HG03064 (cell line): ENCODE measurements around the gene ANKRD18B.
"Not testable (repeated sequence)": the region's sequence is repeated elsewhere in the genome, so short reads cannot be mapped to it uniquely, and the experiment has no call there.

ENCODE experiments used
- ATAC-seq: cut with Tn5 transposase; IDR thresholded peaks from one replicate; pipeline ENCODE4 v1.9.1; 2021; ENCODE audit warnings: low read depth; ENCODE audit not compliant: unreplicated experiment

ANKRD18B gene

DNA sequence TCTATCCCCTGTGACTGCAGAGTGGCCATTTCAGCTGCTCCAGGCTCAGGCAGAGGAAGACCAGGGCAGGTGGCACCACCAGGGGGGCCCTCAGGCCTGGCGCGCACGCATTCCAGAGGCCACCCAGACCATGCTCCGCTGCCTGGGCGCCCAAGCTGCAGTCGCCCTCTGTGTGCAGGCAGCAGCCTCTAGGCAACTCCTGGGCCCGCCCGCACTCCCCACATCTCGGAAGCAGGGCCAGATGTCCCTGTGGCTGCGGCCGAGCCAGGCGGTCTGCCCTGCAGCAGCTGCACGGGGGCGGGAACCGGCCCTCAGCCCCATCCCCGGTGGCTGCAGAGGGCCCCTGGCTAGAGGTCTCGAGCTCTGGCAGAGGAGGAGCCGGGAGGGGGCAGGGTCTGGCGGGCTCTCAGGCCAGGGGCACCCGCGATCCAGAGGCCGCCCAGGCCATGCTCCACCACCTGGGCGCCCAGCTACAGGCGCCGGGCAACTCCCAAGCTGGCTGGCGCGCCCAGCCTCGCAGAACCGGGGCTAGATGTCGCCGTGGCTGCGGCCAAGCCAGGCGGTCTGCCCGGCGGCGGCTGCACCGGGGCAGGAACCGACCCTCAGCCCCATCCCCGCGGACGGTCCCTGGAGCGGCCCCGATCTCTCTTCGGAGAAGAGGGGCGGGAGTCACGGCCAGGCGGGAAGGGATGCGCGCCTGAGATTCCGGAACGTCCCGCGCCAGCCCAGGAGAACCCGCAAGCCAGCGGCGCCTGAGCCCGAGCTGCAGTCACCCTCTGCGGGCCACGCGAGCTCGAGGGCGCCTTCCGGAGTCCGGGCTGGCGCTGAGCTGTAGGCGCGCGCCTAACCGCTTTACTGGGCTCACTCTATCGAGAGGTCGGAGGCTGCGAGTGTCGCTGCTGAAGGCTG lies at the start of gene ANKRD18B:
TSS of gene ANKRD18B (plus strand) at position 855 of the 909 bp plus-strand sequence. CDS start 239 bp downstream, outside the sequence.
- not testable (repeated sequence) for ATAC-seq

DNA sequence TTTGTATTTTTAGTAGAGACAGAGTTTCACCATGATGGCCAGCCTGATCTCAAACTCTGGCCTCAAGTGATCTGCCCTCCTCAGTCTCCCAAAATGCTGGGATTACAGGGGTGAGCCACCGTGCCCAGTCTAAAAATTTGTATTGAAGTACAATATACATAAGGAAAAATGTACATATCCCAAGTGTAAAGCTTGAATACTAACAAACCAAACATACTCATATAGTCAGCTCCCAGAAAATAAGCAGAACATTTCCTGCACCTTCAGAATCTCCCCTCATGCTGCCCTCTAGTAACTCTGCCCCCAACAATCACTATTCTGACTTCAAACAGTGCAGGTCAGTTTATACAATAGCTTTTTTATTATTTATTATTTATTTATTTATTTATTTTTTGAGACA lies 48.7 kb upstream of the ANKRD18B start:
- no peak for ATAC-seq

DNA sequence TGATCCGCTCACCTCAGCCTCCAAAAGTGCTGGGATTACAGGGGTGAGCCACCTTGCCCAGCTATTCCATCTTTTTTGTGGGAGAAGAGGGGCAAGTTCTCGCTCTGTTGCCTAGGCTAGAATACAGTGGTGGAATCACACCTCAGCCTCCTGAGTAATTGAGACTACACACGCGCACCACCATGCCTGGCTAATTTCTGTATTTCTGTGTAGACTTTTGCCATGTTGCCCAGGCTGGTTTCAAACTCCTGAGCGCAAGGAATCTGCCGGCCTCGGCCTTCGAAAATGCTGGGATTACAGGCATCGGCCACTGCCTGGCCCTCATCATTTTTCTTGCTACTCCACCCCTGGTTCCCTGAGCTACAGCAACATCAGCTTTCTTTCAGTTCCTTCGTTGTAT lies 47.5 kb upstream of the ANKRD18B start:
- no peak for ATAC-seq

DNA sequence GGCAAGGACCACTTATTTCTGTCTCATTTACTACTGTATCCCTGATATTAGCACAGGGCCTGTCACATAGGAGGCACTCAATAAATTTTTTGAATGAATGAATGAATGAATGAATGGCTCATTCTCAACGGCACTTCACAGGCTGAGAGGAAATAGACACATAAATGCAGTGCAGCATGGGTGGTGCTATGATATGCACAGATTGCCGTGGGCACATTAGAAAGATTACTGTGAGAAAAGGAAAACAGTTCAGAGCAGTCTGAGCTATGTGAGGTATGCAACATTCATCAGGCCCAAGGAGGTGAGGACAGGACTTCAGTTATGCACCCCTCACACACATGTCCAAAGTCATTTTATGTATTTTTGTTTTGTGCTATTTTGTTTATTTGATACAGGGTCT lies 43.9 kb upstream of the ANKRD18B start:
- ATAC-seq, result no peak

DNA sequence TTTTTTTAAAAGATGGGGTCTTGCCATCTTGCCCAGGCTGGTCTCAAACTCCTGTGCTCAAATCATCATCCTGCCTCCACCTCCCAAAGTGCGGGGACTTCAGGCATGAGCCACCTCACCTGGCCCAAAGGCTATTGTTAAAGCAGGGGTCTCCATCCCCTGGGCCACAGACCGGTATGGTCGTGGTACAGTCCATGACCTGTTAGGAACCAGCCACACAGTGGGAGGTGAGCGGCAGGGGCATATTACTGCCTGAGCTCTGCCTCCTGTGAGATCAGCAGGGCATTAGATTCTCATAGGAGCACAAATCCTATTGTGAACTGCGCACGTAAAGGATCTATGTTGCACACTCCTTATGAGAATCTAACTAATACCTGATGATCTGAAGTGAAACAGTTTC lies 43.1 kb upstream of the ANKRD18B start:
- no peak for ATAC-seq

DNA sequence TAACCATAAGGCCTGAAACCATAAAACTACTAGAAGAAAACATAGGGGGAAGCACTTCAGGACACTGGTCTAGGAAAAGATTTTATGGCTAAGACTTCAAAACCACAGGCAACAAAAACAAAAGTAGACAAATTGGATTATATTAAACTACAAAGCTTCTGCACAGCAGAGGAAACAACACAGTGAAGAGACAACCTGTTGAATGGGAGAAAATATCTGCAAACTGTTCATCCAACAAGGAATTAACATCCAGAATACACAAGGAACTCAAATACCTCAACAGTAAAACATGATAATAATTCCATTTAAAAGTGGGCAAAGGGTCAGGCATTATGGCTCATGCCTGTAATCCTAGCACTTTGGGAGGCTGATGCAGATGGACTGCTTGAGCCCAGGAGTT lies 38.7 kb upstream of the ANKRD18B start:
- ATAC-seq, result not testable (repeated sequence)

DNA sequence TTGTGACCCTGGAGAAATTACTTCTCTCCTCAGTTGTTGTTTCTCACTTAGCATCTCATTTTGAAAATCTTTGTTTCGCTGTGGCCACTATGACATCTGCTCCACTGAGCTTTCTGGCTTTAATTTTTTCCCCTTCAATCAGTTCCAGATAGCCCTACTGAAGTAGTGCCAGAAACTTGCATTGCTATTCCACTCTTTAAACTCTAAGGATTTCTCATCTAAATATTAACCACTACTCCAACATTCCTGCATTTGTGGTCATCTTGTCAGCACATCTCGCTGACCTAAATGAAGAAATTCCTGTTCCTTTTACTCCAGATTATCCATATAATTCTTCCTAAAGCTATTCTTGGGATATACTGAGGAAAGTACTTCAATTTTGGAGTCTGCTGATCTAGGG lies 35.0 kb upstream of the ANKRD18B start:
- ATAC-seq, result no peak

DNA sequence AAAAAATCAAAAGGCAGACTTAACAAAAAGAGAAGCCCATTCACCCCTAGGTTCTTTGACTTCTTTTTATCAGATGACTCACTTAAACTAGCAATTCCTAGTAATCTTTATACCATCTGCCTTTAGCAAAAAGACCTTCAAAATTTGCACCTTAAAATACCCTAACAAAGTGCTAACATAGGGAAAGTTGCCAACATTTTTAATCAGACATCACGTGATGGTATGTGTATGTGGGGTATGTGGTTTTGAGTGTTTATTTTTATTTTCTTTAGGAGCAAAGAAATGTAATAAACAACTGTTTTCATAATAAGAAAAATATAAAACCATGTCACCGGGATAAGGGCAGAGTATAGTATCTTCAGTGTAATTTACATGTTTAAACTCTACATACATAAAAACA lies 30.2 kb upstream of the ANKRD18B start:
- ATAC-seq, result not testable (repeated sequence)

DNA sequence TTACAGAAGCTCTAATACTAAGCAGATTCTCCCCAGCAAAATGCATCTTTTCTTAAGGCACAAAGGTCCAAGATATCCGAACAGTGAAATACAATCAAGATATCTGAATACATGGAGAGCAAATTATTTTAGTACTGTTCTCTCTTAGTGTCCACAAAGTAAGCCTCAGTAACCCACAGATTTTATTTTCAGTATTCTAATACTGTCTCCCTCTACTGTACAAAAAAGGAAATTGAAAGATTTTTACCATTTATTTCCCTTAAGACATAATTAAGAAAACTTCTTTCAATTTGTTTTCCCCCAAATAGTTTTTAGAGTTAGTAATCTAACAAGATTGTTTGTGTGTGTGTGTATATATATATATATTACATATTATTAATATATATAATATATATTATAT lies 25.7 kb upstream of the ANKRD18B start:
- ATAC-seq, result no peak

DNA sequence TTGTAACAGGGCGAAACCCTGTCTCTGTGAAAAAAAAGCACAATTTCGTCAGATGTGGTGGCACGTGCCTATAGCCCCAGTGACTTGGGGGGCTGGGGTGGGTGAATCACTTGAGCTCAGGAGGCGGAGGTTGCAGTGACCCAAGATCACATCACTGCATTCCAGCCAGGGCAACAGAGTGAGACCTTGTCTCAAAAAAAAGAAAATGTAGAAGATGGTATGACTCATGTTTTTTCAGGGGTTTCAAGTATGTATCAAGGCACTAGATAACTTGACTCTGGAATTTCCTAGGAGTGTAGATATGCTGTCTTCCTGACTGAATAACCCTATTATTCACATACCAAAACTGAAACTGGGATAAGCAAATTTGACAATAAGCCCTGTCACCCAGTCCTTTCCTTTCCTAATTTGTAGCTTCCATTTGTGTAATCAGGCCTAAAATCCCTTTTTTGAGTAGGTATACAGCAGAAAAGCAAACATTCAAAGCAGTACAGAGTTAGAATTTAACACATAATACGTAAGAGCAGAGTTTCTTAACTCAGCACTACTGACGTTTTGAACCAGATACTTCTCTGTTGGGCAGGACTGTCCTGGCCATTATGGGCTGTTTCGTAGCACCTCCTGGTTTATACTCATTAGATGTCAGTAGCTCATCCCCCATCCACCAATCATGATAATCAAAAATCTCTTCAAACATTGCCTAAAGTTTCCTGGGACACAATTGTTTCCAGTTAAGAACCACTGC lies 17.3 kb upstream of the ANKRD18B start:
- ATAC-seq, result no peak

DNA sequence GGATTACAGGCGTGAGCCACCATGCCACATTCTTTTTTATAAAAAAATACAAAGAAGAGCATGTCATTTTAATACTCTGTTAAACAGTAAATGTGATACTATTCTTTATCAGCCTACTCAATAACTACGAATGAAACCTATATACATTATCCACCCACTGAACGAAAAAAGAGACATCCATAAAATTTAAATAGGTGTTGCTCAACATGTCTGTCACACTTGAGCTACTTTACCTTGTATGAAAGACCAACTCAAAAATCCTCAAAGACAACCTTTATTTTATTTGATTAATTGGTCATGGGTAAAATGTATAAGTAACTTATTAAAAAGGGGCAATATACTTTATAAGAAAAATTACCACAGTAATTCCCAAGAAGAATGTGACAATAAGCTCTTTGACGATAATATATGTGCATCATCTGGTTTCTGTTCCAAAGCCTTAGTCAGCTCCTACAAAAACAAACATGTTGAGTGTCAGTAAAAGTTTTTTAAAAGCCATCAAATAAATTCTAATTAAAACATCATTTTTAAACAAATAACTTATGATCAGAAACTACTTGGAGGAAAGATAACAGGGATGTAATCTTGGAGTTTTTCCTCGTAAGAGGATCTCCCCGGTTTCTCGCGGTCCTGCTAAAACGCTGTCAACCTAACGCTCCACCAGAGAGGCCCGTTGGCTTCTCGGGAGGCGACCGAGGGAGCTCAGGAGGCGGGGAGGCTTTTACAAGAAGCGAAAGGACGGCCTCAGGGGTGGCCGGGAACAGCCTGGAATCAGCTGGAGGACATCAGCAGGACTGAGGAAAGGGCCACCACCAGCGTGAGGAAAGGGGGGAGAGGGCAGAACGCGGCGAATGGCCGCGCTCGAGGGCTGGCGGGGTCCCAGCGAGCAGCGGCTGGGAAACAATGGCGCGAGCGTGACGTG lies 13.5 kb upstream of the ANKRD18B start:
- no peak for ATAC-seq

DNA sequence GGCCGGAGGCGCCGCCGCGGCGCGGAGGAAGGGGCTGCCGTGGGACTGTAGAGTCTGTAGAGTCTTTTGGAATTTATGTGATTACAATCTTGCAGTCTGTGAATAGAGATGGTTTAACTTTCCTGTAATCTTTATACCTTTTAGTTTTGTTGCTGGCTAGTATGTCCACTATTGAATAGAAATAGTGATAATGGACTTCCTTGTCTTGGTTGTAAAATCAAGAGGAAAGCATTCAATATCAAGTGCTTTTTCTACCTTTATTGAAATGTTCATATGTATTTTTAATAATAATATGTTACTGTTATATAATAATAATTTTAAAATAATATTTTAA lies 12.9 kb upstream of the ANKRD18B start:
- not testable (repeated sequence) for ATAC-seq

DNA sequence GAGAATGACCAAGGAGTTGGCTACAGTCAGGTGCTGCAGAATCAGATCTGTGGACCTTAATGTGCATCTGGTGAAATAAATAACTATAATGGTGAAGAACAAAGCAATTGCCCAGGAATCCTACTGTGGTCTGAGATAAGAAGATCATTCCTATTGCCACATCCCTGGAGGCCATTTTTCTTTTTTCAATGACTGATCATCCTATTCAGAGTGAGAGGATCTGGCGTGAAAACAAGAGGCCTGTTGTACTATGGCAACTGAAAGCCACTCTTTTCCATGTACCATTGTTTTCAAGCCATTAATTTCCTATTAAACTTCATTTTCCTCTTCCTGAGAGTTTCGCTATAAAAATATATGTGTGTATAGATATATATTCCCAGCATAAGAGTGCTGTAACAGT lies 11.5 kb upstream of the ANKRD18B start:
- not testable (repeated sequence) for ATAC-seq

DNA sequence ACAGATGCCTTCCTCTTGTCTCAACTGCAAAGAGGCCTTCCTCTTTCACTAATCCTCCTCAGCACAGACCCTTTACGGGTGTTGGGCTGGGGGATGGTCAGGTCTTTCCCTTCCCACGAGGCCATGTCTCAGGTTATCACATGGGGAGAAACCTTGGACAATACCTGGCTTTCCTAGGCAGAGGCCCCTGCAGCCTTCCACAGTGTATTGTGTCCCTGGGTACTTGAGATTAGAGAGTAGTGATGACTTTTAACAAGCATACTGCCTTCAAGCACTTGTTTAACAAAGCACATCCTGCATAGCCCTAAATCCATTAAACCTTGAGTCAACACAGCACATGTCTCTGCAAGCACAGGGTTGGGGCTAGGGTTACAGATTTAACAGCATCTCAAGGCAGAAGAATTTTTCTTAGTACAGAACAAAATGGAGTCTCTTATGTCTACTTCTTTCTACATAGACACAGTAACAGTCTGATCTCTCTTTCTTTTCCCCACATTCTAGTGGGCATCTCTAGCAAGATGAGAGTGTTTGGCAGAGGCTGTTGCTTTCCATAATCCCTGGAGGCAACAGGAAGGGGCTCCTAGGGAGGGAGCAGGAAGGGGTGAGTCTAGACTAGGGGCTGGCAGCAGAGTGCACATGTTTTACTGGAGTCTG lies 8.6 kb upstream of the ANKRD18B start:
- ATAC-seq, result not testable (repeated sequence)

DNA sequence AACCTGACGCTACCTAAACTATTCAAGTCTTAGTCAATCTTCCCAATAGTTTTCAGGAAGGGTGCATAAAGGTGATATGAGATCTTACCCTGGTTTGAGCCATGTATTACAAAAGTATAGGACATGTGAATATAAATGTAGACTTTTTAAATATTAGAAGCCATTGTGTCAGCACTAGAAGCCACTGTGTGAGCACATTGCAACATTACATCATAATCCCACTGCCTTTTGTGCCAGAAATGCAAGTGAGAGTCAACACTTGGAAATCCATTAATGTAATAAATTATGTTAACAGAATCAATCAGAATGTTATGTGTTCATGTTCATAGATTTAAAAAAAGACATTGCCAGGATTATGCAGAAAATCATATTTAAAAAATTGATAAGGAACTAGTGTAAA lies 7.7 kb upstream of the ANKRD18B start:
- not testable (repeated sequence) for ATAC-seq

DNA sequence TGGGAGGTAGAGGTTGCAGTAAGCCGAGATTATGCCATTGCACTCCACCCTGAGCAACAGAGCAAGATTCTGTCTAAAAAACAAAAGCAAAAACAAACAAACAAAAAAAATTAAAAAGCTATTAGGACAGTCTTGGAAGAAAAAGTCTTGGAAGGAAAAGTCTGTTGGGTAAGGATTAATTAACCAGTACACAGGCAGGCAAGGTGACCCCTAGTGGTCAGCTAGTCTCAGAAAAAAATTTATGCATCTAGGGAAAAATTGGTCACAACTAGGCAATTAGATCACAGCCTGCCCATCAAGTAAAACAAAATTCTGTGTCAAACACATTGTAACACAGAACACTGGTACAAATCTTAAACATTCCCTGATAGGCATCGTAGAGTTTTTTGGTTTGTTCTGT lies 6.7 kb upstream of the ANKRD18B start:
- no peak for ATAC-seq

DNA sequence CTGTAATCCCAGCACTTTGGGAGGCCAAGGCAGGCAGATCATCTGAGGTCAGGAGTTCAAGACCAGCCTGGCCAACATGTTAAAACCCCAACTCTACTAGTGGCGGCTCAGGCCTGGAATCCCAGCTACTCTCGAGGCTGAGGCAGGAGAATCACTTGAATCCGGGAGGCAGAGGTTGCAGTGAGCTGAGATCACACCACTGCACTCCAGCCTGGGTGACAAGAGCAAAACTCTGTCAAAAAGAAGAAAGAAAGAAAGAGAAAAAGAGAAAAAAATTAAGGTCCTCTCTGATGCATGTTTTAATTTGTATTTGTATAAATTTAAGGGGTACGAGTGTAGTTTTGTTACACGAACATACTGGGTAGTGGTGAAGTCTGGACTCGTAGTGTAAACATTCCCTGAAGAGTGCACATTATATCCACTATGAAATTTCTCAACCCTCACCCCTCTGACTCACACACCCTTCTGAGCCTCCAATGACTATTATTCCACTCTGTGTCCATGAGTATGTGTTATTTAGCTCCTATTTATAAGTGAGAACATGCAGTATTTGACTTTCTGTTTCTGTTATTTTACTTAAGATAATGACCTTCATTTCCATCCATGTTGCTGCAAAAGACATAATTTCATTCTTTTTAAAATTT lies 6.0 kb upstream of the ANKRD18B start:
- not testable (repeated sequence) for ATAC-seq

DNA sequence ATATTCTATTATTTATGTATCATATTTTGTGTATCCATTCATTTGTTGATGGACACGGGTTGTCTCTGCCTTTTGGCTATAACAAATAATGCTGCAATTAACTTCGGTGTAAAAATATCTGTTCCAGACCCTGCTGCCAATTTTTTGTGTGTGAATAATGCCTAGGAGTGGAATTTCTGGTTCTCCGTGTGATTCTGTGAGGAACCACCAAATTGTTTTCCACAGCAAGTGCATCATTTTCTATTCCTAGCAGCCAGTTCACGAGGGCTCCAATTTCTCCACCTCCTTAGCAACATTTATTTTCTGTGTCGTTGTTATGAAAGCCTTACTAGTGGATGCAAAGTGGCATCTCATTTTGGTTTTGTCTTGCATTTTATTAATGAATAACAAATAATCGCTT lies 2.2 kb upstream of the ANKRD18B start:
- ATAC-seq, result not testable (repeated sequence)

DNA sequence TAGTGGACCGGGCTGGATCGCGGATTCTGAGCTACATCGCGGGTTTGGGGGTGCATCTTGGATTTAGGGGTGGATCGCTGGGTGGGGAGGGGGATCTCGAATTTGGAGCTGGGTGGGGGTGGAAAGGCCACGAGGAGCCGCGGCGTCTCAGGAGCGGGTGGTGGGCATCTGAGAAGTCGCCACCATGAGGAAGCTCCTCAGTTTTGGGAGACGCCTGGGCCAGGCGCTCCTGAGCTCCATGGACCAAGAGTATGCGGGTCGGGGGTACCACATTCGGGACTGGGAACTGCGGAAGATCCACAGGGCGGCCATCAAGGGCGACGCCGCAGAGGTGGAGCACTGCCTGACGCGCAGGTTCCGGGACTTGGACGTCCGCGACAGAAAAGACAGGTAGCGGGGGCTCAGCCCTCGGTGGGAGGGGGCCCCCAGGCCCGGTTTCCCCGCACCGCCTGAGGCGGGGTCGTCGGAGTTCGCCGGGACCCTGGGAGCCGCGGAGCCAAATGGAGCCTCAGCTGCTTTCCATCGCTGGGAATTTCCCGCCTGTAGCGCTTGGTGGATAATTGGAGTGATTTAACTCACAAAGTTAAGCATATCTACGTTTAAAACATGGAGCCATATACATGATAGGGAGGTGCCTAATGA lies 376 bp downstream of the ANKRD18B start:
- ATAC-seq, result no peak
